Uterus (tissue), 4 donors: ENCODE results near the gene PGAM5. TPM values are rescaled to one million over a fixed set of nuclear protein-coding genes. Genes with fewer than 3 reads are reported as not detected.

Experiments
- DNase-seq, 2 donors: peaks; one replicate each; pipeline ENCODE4 v3.0.0-alpha.2; 2019 to 2020
- H3K27ac ChIP-seq, 2 donors: fragments of 200-600 bp; sonication (generic); 1 replicate in 1 of 2; 2 replicates in 1 of 2; pipeline ENCODE4 v1.5.1; 2016 to 2018
- H3K27me3 ChIP-seq, 2 donors: fragments of 200-600 bp; sonication (generic); one replicate each; pipeline ENCODE4 v1.5.1; 2018 to 2019; ENCODE audit warnings: control low read depth in 1 of 2
- H3K36me3 ChIP-seq, 2 donors: fragments of 200-600 bp; sonication (generic); one replicate each; pipeline ENCODE4 v1.5.1; 2019; ENCODE audit warnings: control low read depth in 1 of 2
- H3K4me1 ChIP-seq, 2 donors: fragments of 200-600 bp; sonication (generic); one replicate each; pipeline ENCODE4 v1.5.1; 2018 to 2019; ENCODE audit warnings: control low read depth in 1 of 2
- H3K4me3 ChIP-seq, 2 donors: fragments of 200-600 bp; sonication (generic); 1 replicate in 1 of 2; 2 replicates in 1 of 2; pipeline ENCODE4 v1.5.1; 2018 to 2019; ENCODE audit warnings: mild to moderate bottlenecking in 1 of 2
- H3K9me3 ChIP-seq, 2 donors: fragments of 200-600 bp; sonication (generic); one replicate each; pipeline ENCODE4 v1.5.1; 2019; ENCODE audit warnings: control low read depth in 1 of 2
- POLR2A ChIP-seq, 2 donors: fragments of 450-650 bp; IDR thresholded peaks; one replicate each; pipeline ENCODE4 v1.6.1; 2016; ENCODE audit warnings: antibody characterized with exemption in 2 of 2, mild to moderate bottlenecking in 1 of 2, moderate library complexity in 1 of 2
- intact Hi-C: fragments of 100-400 bp; cut with DNase I; formaldehyde crosslinking; loops from one replicate; pipeline ENCODE4 v1.15.1; 2023; ENCODE audit warnings: low total_unique reads
- total RNA-seq, 4 donors: library from RNA; depleted of rRNA in 3 of 4; stranded (reverse); fragments of >200 nt in 3 of 4; gene quantifications; one replicate each; pipeline versions ENCODE4 v1.1.0 to v1.2.4, GENCODE V29; 2014 to 2023
- TF ChIP-seq, protein P1 (sequence below), 4 experiments: fragments of 200-600 bp in 2 of 4; fragments of 450-650 bp in 2 of 4; sonication (generic) in 2 of 4; IDR thresholded peaks; one replicate each; pipeline ENCODE4 v1.5.1; 2016 to 2019; ENCODE audit warnings: antibody characterized with exemption in 4 of 4, mild to moderate bottlenecking in 2 of 4, moderate library complexity in 1 of 4
- donor health status: DM: yes; HTN: yes; CAD: no.

PGAM5 gene
- 10 to 100 TPM in 2 of 4 donors, 1 to 10 TPM in 2; 5.0 to 30.8 (median 19.4) TPM for total RNA-seq

DNA sequence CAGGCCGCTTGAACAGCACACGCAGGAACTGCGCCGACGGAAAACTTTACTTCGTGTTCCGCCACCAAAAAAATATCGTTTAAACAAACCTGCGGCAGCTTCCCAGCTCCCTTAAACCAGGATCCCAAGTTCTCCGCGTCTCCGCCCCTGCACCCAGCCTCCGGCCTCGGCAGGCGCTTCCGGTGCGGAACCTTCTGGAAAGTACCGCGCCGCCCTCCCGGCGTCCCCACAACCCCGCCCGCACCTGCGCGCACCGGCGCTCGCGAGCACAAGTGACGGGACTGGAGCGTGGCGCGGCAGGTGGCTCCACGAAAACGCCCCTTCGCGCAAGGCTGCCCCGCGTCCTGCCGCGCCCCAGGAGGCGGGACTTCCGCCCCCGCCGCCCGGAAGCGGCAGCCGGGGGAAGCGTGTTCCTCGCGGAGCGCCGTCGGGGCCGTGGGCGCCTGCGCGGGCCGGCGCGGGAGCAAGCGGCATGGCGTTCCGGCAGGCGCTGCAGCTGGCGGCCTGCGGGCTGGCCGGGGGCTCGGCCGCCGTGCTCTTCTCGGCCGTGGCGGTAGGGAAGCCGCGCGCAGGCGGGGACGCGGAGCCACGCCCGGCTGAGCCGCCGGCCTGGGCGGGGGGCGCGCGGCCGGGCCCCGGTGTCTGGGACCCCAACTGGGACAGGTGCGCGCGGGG, at the start of gene PGAM5:
Gene PGAM5, plus strand, starts transcription at position 438 of the 675 bp plus-strand sequence. Its CDS starts 35 bp downstream, at position 473.
- no peaks in the 10 kb centered on the region for H3K27me3 ChIP-seq
- no peaks in the 10 kb centered on the region for H3K4me1 ChIP-seq
- DNase-seq = peak; percentile 54 to 79
- peak within 1 kb of the TSS; percentile 55 to 67 for H3K27ac ChIP-seq
- H3K4me3 ChIP-seq = peak within 1 kb of the TSS; percentile 42 to 91
- intact Hi-C loops = no loop called here
- H3K9me3 ChIP-seq = no peaks in the 10 kb centered on the region
- no peaks in the 10 kb centered on the region for H3K36me3 ChIP-seq
- TF ChIP-seq POLR2A (IDR thresholded peaks at IDR 0.05) = peak; percentile 56 to 61
- TF ChIP-seq, protein P1, sequence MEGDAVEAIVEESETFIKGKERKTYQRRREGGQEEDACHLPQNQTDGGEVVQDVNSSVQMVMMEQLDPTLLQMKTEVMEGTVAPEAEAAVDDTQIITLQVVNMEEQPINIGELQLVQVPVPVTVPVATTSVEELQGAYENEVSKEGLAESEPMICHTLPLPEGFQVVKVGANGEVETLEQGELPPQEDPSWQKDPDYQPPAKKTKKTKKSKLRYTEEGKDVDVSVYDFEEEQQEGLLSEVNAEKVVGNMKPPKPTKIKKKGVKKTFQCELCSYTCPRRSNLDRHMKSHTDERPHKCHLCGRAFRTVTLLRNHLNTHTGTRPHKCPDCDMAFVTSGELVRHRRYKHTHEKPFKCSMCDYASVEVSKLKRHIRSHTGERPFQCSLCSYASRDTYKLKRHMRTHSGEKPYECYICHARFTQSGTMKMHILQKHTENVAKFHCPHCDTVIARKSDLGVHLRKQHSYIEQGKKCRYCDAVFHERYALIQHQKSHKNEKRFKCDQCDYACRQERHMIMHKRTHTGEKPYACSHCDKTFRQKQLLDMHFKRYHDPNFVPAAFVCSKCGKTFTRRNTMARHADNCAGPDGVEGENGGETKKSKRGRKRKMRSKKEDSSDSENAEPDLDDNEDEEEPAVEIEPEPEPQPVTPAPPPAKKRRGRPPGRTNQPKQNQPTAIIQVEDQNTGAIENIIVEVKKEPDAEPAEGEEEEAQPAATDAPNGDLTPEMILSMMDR (IDR thresholded peaks at IDR 0.05) = peak in 1 of 4 experiments; percentile 17

DNA sequence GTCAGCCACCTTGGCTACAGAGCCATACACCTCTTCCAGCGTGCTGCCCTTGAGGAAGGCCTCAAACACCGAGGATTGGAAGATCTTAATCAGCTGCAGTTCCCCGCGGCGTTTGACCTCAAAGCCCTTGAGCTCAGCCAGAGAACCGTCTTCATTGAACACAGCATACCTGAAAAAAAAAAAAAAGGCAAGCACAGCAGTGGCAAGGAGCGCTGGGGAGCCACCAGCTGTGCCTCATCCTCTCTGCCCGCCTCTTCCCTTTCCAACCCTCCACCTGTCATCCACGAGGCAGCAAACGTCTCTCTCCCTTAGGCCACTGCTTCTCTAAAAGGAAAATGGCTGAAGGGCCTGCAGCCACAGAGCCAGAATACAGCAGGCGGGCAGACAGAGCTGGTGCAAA, 49.6 kb upstream of the PGAM5 start:
- no peaks in the 10 kb centered on the region for H3K36me3 ChIP-seq
- H3K9me3 ChIP-seq = no peaks in the 10 kb centered on the region
- intact Hi-C loops = no loop called here
- H3K4me3 ChIP-seq = no peak overlapping the region
- no peak for TF ChIP-seq POLR2A (IDR thresholded peaks at IDR 0.05)
- TF ChIP-seq, protein P1 (IDR thresholded peaks at IDR 0.05) = no peak
- no peak for DNase-seq
- no peaks in the 10 kb centered on the region for H3K27me3 ChIP-seq
- H3K4me1 ChIP-seq = no peaks in the 10 kb centered on the region
- no peak overlapping the region for H3K27ac ChIP-seq

DNA sequence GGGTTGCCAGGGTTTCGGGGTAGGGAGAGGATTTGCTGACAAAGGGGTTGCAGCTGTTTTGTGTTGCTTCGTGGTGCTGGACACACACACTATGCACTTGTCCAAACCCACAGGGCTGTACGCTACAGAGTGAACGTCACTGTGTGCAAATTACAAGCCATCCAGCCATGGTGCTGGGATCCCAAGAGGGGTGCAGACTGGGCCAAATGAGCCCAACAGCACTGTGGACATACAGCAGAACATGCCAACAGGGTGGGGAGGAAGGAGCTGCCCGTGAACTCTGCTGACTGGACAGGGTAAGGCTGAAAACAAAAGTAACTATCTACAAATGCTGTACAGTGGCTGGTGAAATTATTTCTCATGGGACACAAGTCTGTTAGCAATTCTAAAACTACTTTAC, 48.7 kb upstream of the PGAM5 start:
- Histone ChIP-seq H3K27ac (no peak overlapping the region), H3K4me3 (no peak overlapping the region), H3K27me3 (no peaks in the 10 kb centered on the region), H3K4me1 (no peaks in the 10 kb centered on the region), H3K9me3 (no peaks in the 10 kb centered on the region), H3K36me3 (no peaks in the 10 kb centered on the region)
- no peak for DNase-seq
- TF ChIP-seq, protein P1 (IDR thresholded peaks at IDR 0.05) = no peak
- TF ChIP-seq POLR2A (IDR thresholded peaks at IDR 0.05) = no peak
- intact Hi-C loops = no loop called here

DNA sequence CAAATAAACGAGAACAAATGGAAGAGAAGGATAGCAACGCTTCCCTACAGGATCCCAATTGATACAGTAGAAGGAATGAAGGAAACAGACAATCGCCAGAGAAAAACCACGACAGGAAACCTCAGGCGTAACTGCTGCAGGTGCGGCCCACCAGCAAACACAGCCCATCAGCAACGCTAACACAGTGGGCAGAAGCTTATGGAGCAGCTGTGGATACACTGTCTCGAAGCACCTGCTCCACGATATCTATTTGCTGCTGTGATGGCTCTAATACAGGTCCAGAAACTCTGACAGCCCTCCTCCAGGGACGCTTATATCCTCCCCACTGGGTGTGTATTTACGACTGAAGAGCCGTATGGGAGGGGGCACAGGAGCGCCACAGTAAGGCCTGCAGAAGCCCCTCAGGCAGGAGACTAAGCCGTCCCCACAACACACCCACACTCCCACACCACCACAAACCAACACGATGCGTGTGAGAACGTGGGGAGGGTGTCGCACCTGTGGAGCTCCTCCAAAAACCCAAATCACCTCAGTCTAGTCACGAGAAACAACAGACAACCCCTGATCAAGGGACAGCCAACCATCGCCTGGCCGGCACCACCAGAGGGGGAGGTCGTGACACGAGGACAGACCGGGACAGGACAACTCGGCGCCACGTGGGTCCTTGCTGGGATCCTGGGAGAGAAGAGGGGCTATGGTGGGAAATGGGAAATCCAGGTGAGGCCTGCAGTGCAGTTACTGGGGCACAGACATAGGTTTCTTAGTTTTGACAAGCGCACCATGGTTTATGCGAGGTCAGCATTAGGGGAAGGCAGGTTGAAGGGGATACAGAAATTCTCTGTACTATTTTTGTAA, 47.5 kb upstream of the PGAM5 start:
- no peak overlapping the region for H3K27ac ChIP-seq
- no peaks in the 10 kb centered on the region for H3K9me3 ChIP-seq
- DNase-seq = no peak
- H3K4me3 ChIP-seq = no peak overlapping the region
- H3K27me3 ChIP-seq = no peaks in the 10 kb centered on the region
- no peaks in the 10 kb centered on the region for H3K4me1 ChIP-seq
- no peak for TF ChIP-seq POLR2A (IDR thresholded peaks at IDR 0.05)
- TF ChIP-seq, protein P1 (IDR thresholded peaks at IDR 0.05) = no peak
- intact Hi-C loops = no loop called here
- H3K36me3 ChIP-seq = no peaks in the 10 kb centered on the region
